IMR-90 (cell line): Measurements from ENCODE around the gene SYTL2. TPM values are rescaled to one million over a fixed set of nuclear protein-coding genes. Genes with fewer than 3 reads are reported as not detected.
A peak's percentile ranks its signal among the peaks of the same experiment; 100 is the strongest.

ENCODE experiments used
- ATAC-seq: fragments of 200-7000 bp; cut with Tn5 transposase; 2 replicates; pipeline ENCODE4 v1.9.1; 2020; ENCODE audit warnings: low read depth, mild to moderate bottlenecking, moderate library complexity
- BruUV-seq: library from RNA; stranded (reverse); fragments of 400-500 nt; replicated peaks from 2 replicates; lab custom pipeline; 2021; lab: Mats Ljungman, UMichigan
- CTCF ChIA-PET: fragments of 300-600 bp; formaldehyde crosslinking; extraction: SDS; loops from one replicate; lab custom pipeline; 2021; ENCODE audit warnings: antibody characterized with exemption; lab: Yijun Ruan, JAX
- POLR2A ChIA-PET: fragments of 300-600 bp; sonication (Branson Sonifier 250); formaldehyde crosslinking; loops from one replicate; lab custom pipeline; 2022; ENCODE audit warnings: antibody characterized with exemption; ENCODE audit not compliant: unreplicated experiment; lab: Charles Lee
- DNase-seq: peaks from one replicate; pipeline ENCODE4 v3.0.0; 2013
- H2AFZ ChIP-seq: replicated peaks from 2 replicates; pipeline ENCODE3; 2013; ENCODE audit warnings: low read length, mild to moderate bottlenecking; ENCODE audit not compliant: poor library complexity
- H2AK5ac ChIP-seq: 2 replicates; pipeline ENCODE4 v1.6.1; 2013; ENCODE audit warnings: low read depth, low read length, inconsistent platforms
- H2AK9ac ChIP-seq: replicated peaks from 2 replicates; pipeline ENCODE3; 2013; ENCODE audit warnings: mild to moderate bottlenecking, low read depth, low read length, moderate library complexity; ENCODE audit not compliant: poor library complexity
- H2BK120ac ChIP-seq: 2 replicates; pipeline ENCODE4 v1.6.1; 2013; ENCODE audit warnings: low read depth, low read length, inconsistent platforms
- H2BK15ac ChIP-seq: 3 replicates; pipeline ENCODE4 v1.6.1; 2013; ENCODE audit warnings: low read depth, low read length, inconsistent platforms
- H2BK20ac ChIP-seq: 2 replicates; pipeline ENCODE4 v1.6.1; 2013; ENCODE audit warnings: low read depth, mild to moderate bottlenecking, inconsistent platforms, low read length, moderate library complexity
- H2BK5ac ChIP-seq: 2 replicates; pipeline ENCODE4 v1.6.1; 2013; ENCODE audit warnings: mild to moderate bottlenecking, low read depth, low read length, inconsistent platforms; ENCODE audit not compliant: poor library complexity, severe bottlenecking
- H3K14ac ChIP-seq: replicated peaks from 2 replicates; pipeline ENCODE4 v1.6.1; 2013; ENCODE audit warnings: low read depth, low read length, inconsistent platforms
- H3K18ac ChIP-seq: 2 replicates; pipeline ENCODE4 v1.6.1; 2013; ENCODE audit warnings: low read depth, low read length, control low read depth
- H3K23ac ChIP-seq: 2 replicates; pipeline ENCODE4 v1.6.1; 2013; ENCODE audit warnings: low read depth, low read length, inconsistent platforms
- H3K27ac ChIP-seq: 2 replicates; pipeline ENCODE4 v1.5.1; 2013; ENCODE audit warnings: mild to moderate bottlenecking, control low read depth, low read length; ENCODE audit not compliant: insufficient read depth
- H3K27me3 ChIP-seq: 2 replicates; pipeline ENCODE4 v1.6.1; 2013; ENCODE audit warnings: low read length; ENCODE audit not compliant: control insufficient read depth, insufficient read depth
- H3K36me3 ChIP-seq: 2 replicates; pipeline ENCODE4 v1.6.1; 2013; ENCODE audit warnings: low read length, mixed read lengths; ENCODE audit not compliant: control insufficient read depth, insufficient read depth
- H3K4ac ChIP-seq: 2 replicates; pipeline ENCODE4 v1.6.1; 2013; ENCODE audit warnings: low read depth, low read length, inconsistent platforms
- H3K4me1 ChIP-seq: 2 replicates; pipeline ENCODE4 v1.6.1; 2013; ENCODE audit warnings: low read length, mixed read lengths; ENCODE audit not compliant: control insufficient read depth, insufficient read depth
- H3K4me2 ChIP-seq: 2 replicates; pipeline ENCODE4 v1.6.1; 2013; ENCODE audit warnings: low read depth, mild to moderate bottlenecking, control low read depth, low read length, moderate library complexity
- H3K4me3 ChIP-seq: 2 replicates; pipeline ENCODE4 v1.5.1; 2013; ENCODE audit warnings: low read depth, mild to moderate bottlenecking, control low read depth, low read length, moderate library complexity; ENCODE audit not compliant: insufficient read depth
- H3K56ac ChIP-seq: 2 replicates; pipeline ENCODE4 v1.6.1; 2013; ENCODE audit warnings: low read length, inconsistent platforms; ENCODE audit not compliant: insufficient read depth; ENCODE audit errors: extremely low read depth
- H3K79me1 ChIP-seq, 2 experiments: 2 replicates each; pipeline ENCODE4 v1.6.1; 2013; ENCODE audit warnings: low read length in 2 of 2, inconsistent platforms in 1 of 2, low read depth in 1 of 2
- H3K9ac ChIP-seq: 2 replicates; pipeline ENCODE4 v1.6.1; 2013; ENCODE audit warnings: low read depth, low read length, control low read depth
- H3K9me1 ChIP-seq: 2 replicates; pipeline ENCODE4 v1.6.1; 2013; ENCODE audit warnings: low read length, inconsistent platforms; ENCODE audit not compliant: insufficient read depth
- H3K9me3 ChIP-seq: 2 replicates; pipeline ENCODE4 v1.6.1; 2013; ENCODE audit warnings: low read length; ENCODE audit not compliant: control insufficient read depth, insufficient read depth
- H4K20me1 ChIP-seq: 2 replicates; pipeline ENCODE4 v1.6.1; 2013; ENCODE audit warnings: low read length, inconsistent platforms; ENCODE audit not compliant: insufficient read depth
- H4K5ac ChIP-seq: 2 replicates; pipeline ENCODE4 v1.6.1; 2013; ENCODE audit warnings: mild to moderate bottlenecking, low read depth, low read length, control low read depth
- H4K8ac ChIP-seq, 2 experiments: 2 replicates each; pipeline ENCODE4 v1.6.1; 2013; ENCODE audit warnings: low read depth in 2 of 2, low read length in 2 of 2, control low read depth in 1 of 2, inconsistent platforms in 1 of 2
- H4K91ac ChIP-seq: 2 replicates; pipeline ENCODE4 v1.6.1; 2013; ENCODE audit warnings: low read depth, low read length, inconsistent platforms; ENCODE audit not compliant: insufficient read depth
- BHLHE40 ChIP-seq: fragments of 150-350 bp; IDR thresholded peaks from 2 replicates; pipeline ENCODE4 v1.6.1; 2016; ENCODE audit warnings: mild to moderate bottlenecking, low read depth, low read length
- CEBPB ChIP-seq: IDR thresholded peaks from 2 replicates; pipeline ENCODE4 v1.6.1; 2012; ENCODE audit warnings: low read depth, low read length, improper control_type of control experiment
- CHD1 ChIP-seq: IDR thresholded peaks from 2 replicates; pipeline ENCODE4 v1.6.1; 2012; ENCODE audit warnings: low read depth, low read length, improper control_type of control experiment
- FOS ChIP-seq: fragments of 150-350 bp; IDR thresholded peaks from 2 replicates; pipeline ENCODE4 v1.6.1; 2016; ENCODE audit warnings: low read depth, low read length
- MAZ ChIP-seq: IDR thresholded peaks from 2 replicates; pipeline ENCODE4 v1.6.1; 2012; ENCODE audit warnings: low read depth, mild to moderate bottlenecking, low read length, improper control_type of control experiment, moderate library complexity, borderline replicate concordance
- MXI1 ChIP-seq: IDR thresholded peaks from 2 replicates; pipeline ENCODE4 v1.6.1; 2012; ENCODE audit warnings: low read depth, mild to moderate bottlenecking, low read length, moderate library complexity, borderline replicate concordance
- POLR2A ChIP-seq: IDR thresholded peaks from 2 replicates; pipeline ENCODE4 v1.6.1; 2012; ENCODE audit warnings: mild to moderate bottlenecking, low read depth, low read length
- RAD21 ChIP-seq: IDR thresholded peaks from 2 replicates; pipeline ENCODE4 v1.6.1; 2012; ENCODE audit warnings: low read length, improper control_type of control experiment
- RCOR1 ChIP-seq: IDR thresholded peaks from 2 replicates; pipeline ENCODE4 v1.6.1; 2012; ENCODE audit warnings: mild to moderate bottlenecking, low read length, improper control_type of control experiment; ENCODE audit not compliant: insufficient replicate concordance
- SMC3 ChIP-seq: fragments of 150-350 bp; IDR thresholded peaks from 2 replicates; pipeline ENCODE4 v1.6.1; 2016; ENCODE audit warnings: low read depth, mild to moderate bottlenecking, antibody characterized with exemption, low read length, moderate library complexity
- WGBS, 2 experiments: methylation state at CpG; one replicate each; pipeline versions ENCODE4 v1.1.5 to v1.1.7; 2013; ENCODE audit warnings: missing lambda C conversion rate in 2 of 2; ENCODE audit not compliant: insufficient read length in 1 of 2; ENCODE audit errors: extremely low coverage in 2 of 2; 5-methylcytosine and 5-hydroxymethylcytosine counted together
- dilution Hi-C: fragments of 300-500 bp; cut with HindIII; formaldehyde crosslinking; loops from one replicate; pipeline ENCODE4 v1.14.3; 2018; ENCODE audit warnings: low sequenced_read_pairs; ENCODE audit not compliant: unreplicated experiment
- in situ Hi-C: fragments of 300-500 bp; cut with MboI; formaldehyde crosslinking; loops from 3 replicates; pipeline ENCODE4 v1.14.3; 2019; ENCODE audit warnings: low sequenced_read_pairs, inconsistent platforms, mixed read lengths
- intact Hi-C: fragments of 100-400 bp; cut with micrococcal nuclease; formaldehyde crosslinking; loops from 2 replicates; pipeline ENCODE4 v1.10.0; 2022
- polyA plus RNA-seq, 3 experiments: library from polyadenylated mRNA; depleted of rRNA; stranded (reverse); fragments of >200 nt; gene quantifications; 2 replicates each; pipeline ENCODE4 v1.2.3, GENCODE V29; 2012; ENCODE audit warnings: low replicate concordance in 1 of 3
- total RNA-seq: library from RNA; depleted of rRNA; stranded (reverse); fragments of >200 nt; gene quantifications from 2 replicates; pipeline ENCODE4 v1.2.3, GENCODE V29; 2012
- TF ChIP-seq, protein P1 (sequence below): fragments of 150-350 bp; IDR thresholded peaks from 2 replicates; pipeline ENCODE4 v1.6.1; 2017; ENCODE audit warnings: mild to moderate bottlenecking, antibody characterized with exemption, low read length, low read depth
- TF ChIP-seq, protein P2 (sequence below): conservative IDR thresholded peaks from 2 replicates; pipeline ENCODE4 v1.5.1; 2012; ENCODE audit warnings: mild to moderate bottlenecking, low read depth, low read length, improper control_type of control experiment

SYTL2 gene
- total and polyA plus RNA-seq, 2 of the 4 experiments (the other 2 are of a cell fraction) = 45.2 to 70.0 TPM

- DNase-seq (no peak), ATAC-seq (no peak)
- H4K5ac ChIP-seq = no peak overlapping the region
- H3K4me3 ChIP-seq = no peak overlapping the region
- dilution Hi-C loops (no loop called here), in situ Hi-C loops (no loop called here), intact Hi-C loops (no loop called here)
- no peak overlapping the region for H2BK20ac ChIP-seq
- H3K4me2 ChIP-seq = no peak overlapping the region
- peaks cover 20% of the 10 kb centered on the region for H3K9me1 ChIP-seq
- H2AFZ ChIP-seq = no peak overlapping the region
- H4K91ac ChIP-seq = no peak overlapping the region
- no peak overlapping the region for H3K14ac ChIP-seq
- no peak overlapping the region for H3K18ac ChIP-seq
- H3K4me1 ChIP-seq = peaks cover 15% of the 10 kb centered on the region
- H3K4ac ChIP-seq = no peak overlapping the region
- H3K27ac ChIP-seq = no peak overlapping the region
- WGBS, 2 experiments = 100% methylated on average over 1 of the region's 2 CpGs; no CpG with 5 or more reads in 1 of the 2 experiments
- ChIA-PET POLR2A (no interaction called here), CTCF (no interaction called here)
- no peak overlapping the region for H2BK5ac ChIP-seq
- H3K9me3 ChIP-seq = no peaks in the 10 kb centered on the region
- no peaks in the 10 kb centered on the region for H3K27me3 ChIP-seq
- H3K79me1 ChIP-seq = peaks cover 0 to 7% of the 10 kb centered on the region in 2 experiments; a peak in 1 of 4 replicates
- no peak overlapping the region for H3K56ac ChIP-seq
- peak overlapping the region; percentile 28 for H2AK9ac ChIP-seq
- no peak overlapping the region for H4K8ac ChIP-seq
- H4K20me1 ChIP-seq = no peaks in the 10 kb centered on the region
- no peak overlapping the region for H2BK15ac ChIP-seq
- H3K9ac ChIP-seq = no peak overlapping the region
- no peak overlapping the region for H3K23ac ChIP-seq
- TF ChIP-seq RAD21 (no peak), MXI1 (no peak), CHD1 (no peak), BHLHE40 (no peak), RCOR1 (no peak), MAZ (no peak), POLR2A (no peak), SMC3 (no peak), FOS (no peak), CEBPB (no peak)
- TF ChIP-seq, protein P1, sequence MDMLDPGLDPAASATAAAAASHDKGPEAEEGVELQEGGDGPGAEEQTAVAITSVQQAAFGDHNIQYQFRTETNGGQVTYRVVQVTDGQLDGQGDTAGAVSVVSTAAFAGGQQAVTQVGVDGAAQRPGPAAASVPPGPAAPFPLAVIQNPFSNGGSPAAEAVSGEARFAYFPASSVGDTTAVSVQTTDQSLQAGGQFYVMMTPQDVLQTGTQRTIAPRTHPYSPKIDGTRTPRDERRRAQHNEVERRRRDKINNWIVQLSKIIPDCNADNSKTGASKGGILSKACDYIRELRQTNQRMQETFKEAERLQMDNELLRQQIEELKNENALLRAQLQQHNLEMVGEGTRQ = no peak
- TF ChIP-seq, protein P2, sequence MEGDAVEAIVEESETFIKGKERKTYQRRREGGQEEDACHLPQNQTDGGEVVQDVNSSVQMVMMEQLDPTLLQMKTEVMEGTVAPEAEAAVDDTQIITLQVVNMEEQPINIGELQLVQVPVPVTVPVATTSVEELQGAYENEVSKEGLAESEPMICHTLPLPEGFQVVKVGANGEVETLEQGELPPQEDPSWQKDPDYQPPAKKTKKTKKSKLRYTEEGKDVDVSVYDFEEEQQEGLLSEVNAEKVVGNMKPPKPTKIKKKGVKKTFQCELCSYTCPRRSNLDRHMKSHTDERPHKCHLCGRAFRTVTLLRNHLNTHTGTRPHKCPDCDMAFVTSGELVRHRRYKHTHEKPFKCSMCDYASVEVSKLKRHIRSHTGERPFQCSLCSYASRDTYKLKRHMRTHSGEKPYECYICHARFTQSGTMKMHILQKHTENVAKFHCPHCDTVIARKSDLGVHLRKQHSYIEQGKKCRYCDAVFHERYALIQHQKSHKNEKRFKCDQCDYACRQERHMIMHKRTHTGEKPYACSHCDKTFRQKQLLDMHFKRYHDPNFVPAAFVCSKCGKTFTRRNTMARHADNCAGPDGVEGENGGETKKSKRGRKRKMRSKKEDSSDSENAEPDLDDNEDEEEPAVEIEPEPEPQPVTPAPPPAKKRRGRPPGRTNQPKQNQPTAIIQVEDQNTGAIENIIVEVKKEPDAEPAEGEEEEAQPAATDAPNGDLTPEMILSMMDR = no peak
- no peak overlapping the region for H2BK120ac ChIP-seq
- H2AK5ac ChIP-seq = 0 out of 2 replicates have a peak overlapping the region, but pooled peaks have one; percentile 15
- no TSS peak for BruUV-seq
- peaks cover 12% of the 10 kb centered on the region for H3K36me3 ChIP-seq
These were observed 55.7 kb downstream of the SYTL2 start for GRCh38 chr11:85755285-85755684.
